OCI-LY1 (cell line): ENCODE measurements around the gene CDA.

ENCODE experiments used
- H2AFZ ChIP-seq: fragments of 200-600 bp; sonication (generic), shearing (Covaris generic); 2 replicates; pipeline ENCODE4 v1.6.0; 2014; ENCODE audit warnings: antibody characterized with exemption, mild to moderate bottlenecking, low read length
- H3F3A ChIP-seq: fragments of 200-600 bp; sonication (generic), shearing (Covaris generic); 2 replicates; pipeline ENCODE4 v1.6.0; 2014; ENCODE audit warnings: mild to moderate bottlenecking, antibody characterized with exemption, low read length, moderate library complexity; ENCODE audit not compliant: insufficient read depth
- H3K27ac ChIP-seq: fragments of 200-600 bp; sonication (generic); 2 replicates; pipeline ENCODE4 v1.5.1; 2014; ENCODE audit warnings: low read length, mixed run types, mild to moderate bottlenecking, low read depth; ENCODE audit not compliant: poor library complexity, severe bottlenecking
- H3K27me3 ChIP-seq: fragments of 200-600 bp; sonication (generic); 2 replicates; pipeline ENCODE4 v1.6.0; 2014; ENCODE audit warnings: antibody characterized with exemption, mild to moderate bottlenecking, low read length, moderate library complexity; ENCODE audit not compliant: insufficient read depth
- H3K36me3 ChIP-seq: fragments of 200-600 bp; sonication (generic); 2 replicates; pipeline ENCODE4 v1.6.1; 2014; ENCODE audit warnings: mild to moderate bottlenecking, antibody characterized with exemption, low read length, moderate library complexity, mixed read lengths; ENCODE audit not compliant: insufficient read depth
- H3K4me1 ChIP-seq: fragments of 200-600 bp; sonication (generic); 2 replicates; pipeline ENCODE4 v1.5.1; 2014; ENCODE audit warnings: mild to moderate bottlenecking, low read length, moderate library complexity; ENCODE audit not compliant: insufficient read depth, severe bottlenecking
- H3K4me2 ChIP-seq: fragments of 200-600 bp; sonication (generic), shearing (Covaris generic); 2 replicates; pipeline ENCODE4 v1.6.1; 2014; ENCODE audit warnings: low read length
- H3K4me3 ChIP-seq: fragments of 200-600 bp; sonication (generic); 2 replicates; pipeline ENCODE4 v1.5.1; 2014; ENCODE audit warnings: low read length, low read depth, mild to moderate bottlenecking, mixed read lengths; ENCODE audit not compliant: poor library complexity, severe bottlenecking
- H3K79me2 ChIP-seq: fragments of 200-600 bp; shearing (Covaris generic); 2 replicates; pipeline ENCODE4 v1.6.1; 2016; ENCODE audit warnings: mixed run types, low read length, mixed read lengths; ENCODE audit not compliant: insufficient read depth
- H3K9ac ChIP-seq: fragments of 200-600 bp; sonication (generic), shearing (Covaris generic); 2 replicates; pipeline ENCODE4 v1.6.1; 2014; ENCODE audit warnings: mild to moderate bottlenecking, low read length, mixed read lengths
- H3K9me2 ChIP-seq: fragments of 200-600 bp; sonication (generic), shearing (Covaris generic); 2 replicates; pipeline ENCODE4 v1.6.1; 2014; ENCODE audit warnings: low read depth, mild to moderate bottlenecking, low read length, mixed read lengths
- H3K9me3 ChIP-seq: fragments of 200-600 bp; shearing (Covaris generic); 2 replicates; pipeline ENCODE4 v1.6.1; 2014; ENCODE audit warnings: low read length, mixed read lengths
- H4K20me1 ChIP-seq: fragments of 200-600 bp; sonication (generic), shearing (Covaris generic); 2 replicates; pipeline ENCODE4 v1.6.0; 2016; ENCODE audit warnings: mild to moderate bottlenecking, low read length; ENCODE audit not compliant: insufficient read depth
- CTCF ChIP-seq: fragments of 200-600 bp; sonication (generic), shearing (Covaris generic); IDR thresholded peaks from 2 replicates; pipeline ENCODE4 v1.5.1; 2017; ENCODE audit warnings: mild to moderate bottlenecking, antibody characterized with exemption, low read length, moderate library complexity, mixed read lengths
- EZH2 ChIP-seq: fragments of 200-600 bp; sonication (generic), shearing (Covaris generic); IDR thresholded peaks from 2 replicates; pipeline ENCODE4 v1.8.0; 2017; ENCODE audit warnings: borderline replicate concordance, mixed run types, mild to moderate bottlenecking, antibody characterized with exemption, low read length, moderate library complexity, mixed read lengths

CDA gene

DNA sequence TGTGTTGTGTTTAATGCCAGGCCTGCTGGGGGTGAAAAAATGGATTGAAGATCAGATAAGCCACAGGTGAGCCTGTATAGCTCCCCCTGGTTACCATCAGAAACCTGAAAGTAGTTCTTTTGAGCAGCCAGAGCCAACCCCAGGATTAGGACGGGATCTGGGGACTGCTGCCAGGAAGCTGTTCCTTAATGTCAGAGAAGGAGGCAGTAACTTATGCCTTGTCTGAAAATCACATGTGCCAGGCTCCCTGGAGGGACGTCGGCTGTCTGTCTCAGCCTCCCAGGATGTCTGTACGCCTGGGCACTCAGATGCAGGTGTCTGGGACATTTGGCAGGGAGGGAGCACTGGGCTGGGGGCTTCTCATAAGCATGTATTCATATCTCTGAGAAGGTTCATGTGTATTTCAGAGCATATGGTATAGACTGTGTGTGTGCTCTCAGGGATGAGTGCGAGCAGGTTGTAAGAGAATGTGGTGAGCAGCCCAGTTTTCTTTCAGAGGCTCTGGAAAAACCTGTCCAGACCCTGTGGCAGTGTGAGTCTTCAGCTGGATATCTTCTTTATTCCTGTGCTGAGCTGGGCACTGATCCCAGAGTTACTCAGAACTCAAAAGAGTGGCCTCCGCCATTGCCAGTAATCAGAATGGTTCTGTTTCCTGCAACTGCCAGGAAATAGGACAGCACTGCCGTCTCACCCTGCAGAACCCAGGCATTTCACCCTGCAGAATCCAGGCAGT lies 33.7 kb upstream of the CDA start:
- Histone ChIP-seq H2AFZ (no peak overlapping the region), H4K20me1 (no peaks in the 10 kb centered on the region), H3K27me3 (peaks cover 4% of the 10 kb centered on the region; the same call in 1 of the 2 replicates), H3K9me2 (no peaks in the 10 kb centered on the region), H3K9ac (no peak overlapping the region), H3K4me1 (no peaks in the 10 kb centered on the region), H3K27ac (no peak overlapping the region), H3F3A (no peaks in the 10 kb centered on the region), H3K36me3 (no peaks in the 10 kb centered on the region), H3K79me2 (no peaks in the 10 kb centered on the region), H3K9me3 (no peaks in the 10 kb centered on the region), H3K4me2 (no peak overlapping the region), H3K4me3 (no peak overlapping the region)
- TF ChIP-seq EZH2 (no peak), CTCF (no peak)

DNA sequence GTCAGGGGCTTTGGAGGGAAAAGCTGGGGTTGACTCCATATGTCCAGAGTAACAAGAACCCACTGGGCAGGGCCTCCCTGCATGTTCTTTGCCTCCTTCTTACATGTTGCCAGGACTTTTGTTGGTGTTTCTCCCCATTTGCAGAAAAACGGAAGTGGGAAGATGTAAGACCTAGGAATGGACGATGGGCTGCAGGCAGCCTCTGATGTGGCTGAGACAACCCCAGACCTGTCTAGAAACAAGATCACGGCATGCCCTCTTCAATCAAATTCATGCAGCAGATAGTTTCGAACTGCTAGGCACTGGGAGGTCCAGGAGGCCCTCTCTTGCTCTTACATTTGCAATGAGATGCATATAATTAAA lies 33.2 kb upstream of the CDA start:
- H3K9ac ChIP-seq = no peak overlapping the region
- H3K27ac ChIP-seq = no peak overlapping the region
- no peak overlapping the region for H3K4me2 ChIP-seq
- no peak overlapping the region for H3K4me3 ChIP-seq
- no peaks in the 10 kb centered on the region for H3K9me3 ChIP-seq
- H4K20me1 ChIP-seq = no peaks in the 10 kb centered on the region
- no peaks in the 10 kb centered on the region for H3K4me1 ChIP-seq
- TF ChIP-seq CTCF (no peak), EZH2 (no peak)
- H3K27me3 ChIP-seq = peaks cover 4% of the 10 kb centered on the region; the same call in 1 of the 2 replicates
- no peaks in the 10 kb centered on the region for H3K9me2 ChIP-seq
- no peaks in the 10 kb centered on the region for H3K79me2 ChIP-seq
- H2AFZ ChIP-seq = no peak overlapping the region
- no peaks in the 10 kb centered on the region for H3K36me3 ChIP-seq
- H3F3A ChIP-seq = no peaks in the 10 kb centered on the region

DNA sequence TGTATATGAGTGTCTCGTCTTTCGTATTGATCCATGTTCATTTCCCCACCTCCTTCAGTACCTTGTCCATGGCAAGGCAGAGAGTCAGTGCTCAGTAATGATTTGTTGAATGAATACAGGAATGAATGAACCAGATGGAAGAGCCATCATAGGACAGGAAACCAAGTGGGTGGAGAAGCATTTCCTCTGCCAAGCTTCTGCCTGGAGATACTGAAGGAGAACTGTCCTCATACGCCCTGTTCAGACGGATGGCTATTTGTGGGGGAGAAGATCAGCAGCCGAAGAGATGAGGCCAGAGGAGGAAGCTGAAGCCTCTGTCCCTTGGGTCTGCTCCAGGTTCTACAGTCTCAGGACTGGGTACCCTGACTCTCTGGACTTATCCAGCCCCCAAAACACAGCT lies 30.7 kb upstream of the CDA start:
- Histone ChIP-seq H3K27ac (no peak overlapping the region), H2AFZ (no peak overlapping the region), H3K36me3 (no peaks in the 10 kb centered on the region), H3K9me3 (no peaks in the 10 kb centered on the region), H4K20me1 (no peaks in the 10 kb centered on the region), H3K9me2 (no peaks in the 10 kb centered on the region), H3K4me2 (no peak overlapping the region), H3K9ac (no peak overlapping the region), H3K79me2 (no peaks in the 10 kb centered on the region), H3K4me1 (no peaks in the 10 kb centered on the region), H3F3A (no peaks in the 10 kb centered on the region), H3K4me3 (no peak overlapping the region), H3K27me3 (peaks cover 6% of the 10 kb centered on the region; the same call in 1 of the 2 replicates)
- TF ChIP-seq CTCF = no peak
- TF ChIP-seq EZH2 = no peak
